OCI-LY3 (cell line): ENCODE data around the gene CEP131.

Experiments used
- CTCF ChIP-seq: fragments of 200-600, 300-600 bp; sonication (generic); IDR thresholded peaks from 2 replicates; pipeline ENCODE4 v1.5.1; 2014; ENCODE audit warnings: antibody characterized with exemption, low read length, low read depth
- EZH2phosphoT487 ChIP-seq: fragments of 200-600 bp; shearing (Covaris generic); IDR thresholded peaks from 2 replicates; pipeline ENCODE4 v1.6.1; 2018; ENCODE audit warnings: antibody characterized with exemption, mixed run types, low read depth

GRCh38 chr17:81209141-81209540 is 13.6 kb downstream of the CEP131 start:
- TF ChIP-seq CTCF = no peak
- no peak for TF ChIP-seq EZH2phosphoT487
